ENCODE measurements around the gene NECAB3.

DNA sequence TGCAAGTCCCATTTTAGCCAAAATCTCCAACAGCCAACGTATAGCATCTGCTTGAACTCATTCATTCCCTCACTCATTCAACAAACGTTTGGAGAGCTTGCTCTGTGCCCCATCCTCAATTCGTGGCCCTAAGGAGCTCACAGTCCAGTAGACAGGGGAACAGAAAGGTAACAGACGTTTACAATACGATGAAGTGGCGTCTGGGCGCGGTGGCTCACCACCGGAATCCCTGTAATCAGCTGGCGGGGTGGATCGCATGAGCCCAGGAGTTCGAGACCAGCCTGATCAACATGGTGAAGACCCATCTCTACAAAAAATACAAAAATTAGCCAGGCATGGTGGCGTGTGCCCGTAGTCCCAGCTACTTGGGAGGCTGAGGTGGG, 12.7 kb upstream of the NECAB3 start:
- TF ChIP-seq, protein P1, sequence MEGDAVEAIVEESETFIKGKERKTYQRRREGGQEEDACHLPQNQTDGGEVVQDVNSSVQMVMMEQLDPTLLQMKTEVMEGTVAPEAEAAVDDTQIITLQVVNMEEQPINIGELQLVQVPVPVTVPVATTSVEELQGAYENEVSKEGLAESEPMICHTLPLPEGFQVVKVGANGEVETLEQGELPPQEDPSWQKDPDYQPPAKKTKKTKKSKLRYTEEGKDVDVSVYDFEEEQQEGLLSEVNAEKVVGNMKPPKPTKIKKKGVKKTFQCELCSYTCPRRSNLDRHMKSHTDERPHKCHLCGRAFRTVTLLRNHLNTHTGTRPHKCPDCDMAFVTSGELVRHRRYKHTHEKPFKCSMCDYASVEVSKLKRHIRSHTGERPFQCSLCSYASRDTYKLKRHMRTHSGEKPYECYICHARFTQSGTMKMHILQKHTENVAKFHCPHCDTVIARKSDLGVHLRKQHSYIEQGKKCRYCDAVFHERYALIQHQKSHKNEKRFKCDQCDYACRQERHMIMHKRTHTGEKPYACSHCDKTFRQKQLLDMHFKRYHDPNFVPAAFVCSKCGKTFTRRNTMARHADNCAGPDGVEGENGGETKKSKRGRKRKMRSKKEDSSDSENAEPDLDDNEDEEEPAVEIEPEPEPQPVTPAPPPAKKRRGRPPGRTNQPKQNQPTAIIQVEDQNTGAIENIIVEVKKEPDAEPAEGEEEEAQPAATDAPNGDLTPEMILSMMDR (IDR thresholded peaks at IDR 0.05; ENCODE audit: insufficient read depth, low read length, poor library complexity, severe bottlenecking) = no peak
- TF ChIP-seq EZH2phosphoT487 (conservative IDR thresholded peaks at IDR 0.05; ENCODE audit: low read length) = no peak
